RWPE2 (cell line): Measurements from ENCODE around the gene PIK3R3.

Experiments
- ATAC-seq: fragments of 200-7000 bp; cut with Tn5 transposase; 3 replicates; pipeline ENCODE4 v1.9.1; 2021; ENCODE audit warnings: low read depth
- DNase-seq: peaks from one replicate; pipeline ENCODE4 v3.0.0-alpha.2; 2020; ENCODE audit warnings: low spot score
- H3K27ac ChIP-seq: fragments of 450-650 bp; 2 replicates; pipeline ENCODE4 v1.5.1; 2017; ENCODE audit warnings: mild to moderate bottlenecking; ENCODE audit not compliant: poor library complexity, severe bottlenecking
- H3K27me3 ChIP-seq: fragments of 250-450 bp; sonication (Bioruptor Pico); 2 replicates; pipeline ENCODE4 v1.5.1; 2021; ENCODE audit warnings: mild to moderate bottlenecking, moderate library complexity; ENCODE audit not compliant: insufficient read depth, poor library complexity, severe bottlenecking
- H3K36me3 ChIP-seq: fragments of 250-450 bp; sonication (Bioruptor Pico); 2 replicates; pipeline ENCODE4 v1.5.1; 2020; ENCODE audit warnings: low read depth, mild to moderate bottlenecking, moderate library complexity
- H3K4me1 ChIP-seq: fragments of 250-450 bp; sonication (Bioruptor Pico); 2 replicates; pipeline ENCODE4 v1.5.1; 2021; ENCODE audit warnings: mild to moderate bottlenecking, moderate library complexity; ENCODE audit not compliant: insufficient read depth, poor library complexity, severe bottlenecking
- H3K4me3 ChIP-seq: fragments of 250-450 bp; sonication (Bioruptor Pico); 2 replicates; pipeline ENCODE4 v1.5.1; 2021; ENCODE audit warnings: mild to moderate bottlenecking, moderate library complexity; ENCODE audit not compliant: severe bottlenecking
- H3K9me3 ChIP-seq: fragments of 250-450 bp; sonication (Bioruptor Pico); 2 replicates; pipeline ENCODE4 v1.5.1; 2021; ENCODE audit warnings: mild to moderate bottlenecking, moderate library complexity; ENCODE audit not compliant: severe bottlenecking
- CTCF ChIP-seq: fragments of 450-650 bp; IDR thresholded peaks from one replicate; pipeline ENCODE4 v1.5.1; 2017; ENCODE audit warnings: mild to moderate bottlenecking, moderate library complexity; ENCODE audit not compliant: poor library complexity, severe bottlenecking

Gene PIK3R3

DNA sequence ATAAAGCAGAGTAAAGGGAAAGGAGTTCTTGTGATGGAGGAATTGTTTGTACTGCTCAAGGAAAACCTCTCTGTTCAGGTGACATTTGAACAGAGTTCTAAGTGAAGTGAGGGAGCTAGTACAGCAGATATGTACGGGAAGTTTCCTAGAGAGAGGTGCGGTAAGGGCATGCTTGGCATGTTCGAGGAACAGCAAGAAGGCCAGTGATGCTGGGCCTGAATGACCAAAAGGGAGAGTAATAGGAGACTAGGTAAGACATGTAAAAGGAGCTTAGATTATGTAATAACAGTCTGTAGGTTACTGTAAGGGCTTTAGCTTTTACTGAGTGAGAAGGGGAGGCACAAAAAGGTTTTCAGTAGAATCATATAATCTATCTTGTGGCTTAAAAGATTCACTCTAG is 63.9 kb downstream of the PIK3R3 start:
- ATAC-seq = no peak
- no peaks in the 10 kb centered on the region for H3K27me3 ChIP-seq
- no peak for TF ChIP-seq CTCF

GRCh38 chr1:46067652-46068051 is 64.8 kb downstream of the PIK3R3 start:
- no peak for ATAC-seq
- Histone ChIP-seq H3K36me3 (peaks cover 5% of the 10 kb centered on the region; the same call in 1 of the 2 replicates), H3K4me3 (no peak overlapping the region), H3K4me1 (peaks cover 6% of the 10 kb centered on the region), H3K9me3 (no peaks in the 10 kb centered on the region), H3K27me3 (no peaks in the 10 kb centered on the region), H3K27ac (no peak overlapping the region)
- no peak for DNase-seq
- no peak for TF ChIP-seq CTCF

More for the DNA sequence above, 63.9 kb downstream of the PIK3R3 start:
- no peak overlapping the region for H3K27ac ChIP-seq
- peaks cover 5% of the 10 kb centered on the region; the same call in 1 of the 2 replicates for H3K36me3 ChIP-seq
- H3K9me3 ChIP-seq = no peaks in the 10 kb centered on the region
- DNase-seq = no peak
- H3K4me3 ChIP-seq = no peak overlapping the region
- H3K4me1 ChIP-seq = peaks cover 9% of the 10 kb centered on the region

- no peak for TF ChIP-seq CTCF
- H3K27ac ChIP-seq = no peak overlapping the region
- DNase-seq = no peak
Observed at GRCh38 chr1:46065405-46065804, 67.0 kb downstream of the PIK3R3 start.

GRCh38 chr1:46064708-46065107 is 67.7 kb downstream of the PIK3R3 start:
- Histone ChIP-seq H3K4me3 (no peak overlapping the region), H3K4me1 (no peaks in the 10 kb centered on the region), H3K9me3 (no peaks in the 10 kb centered on the region), H3K27me3 (no peaks in the 10 kb centered on the region), H3K27ac (no peak overlapping the region), H3K36me3 (peaks cover 16% of the 10 kb centered on the region)
- no peak for DNase-seq
- no peak for TF ChIP-seq CTCF
- ATAC-seq = no peak

More at GRCh38 chr1:46065405-46065804, 67.0 kb downstream of the PIK3R3 start:
- no peaks in the 10 kb centered on the region for H3K27me3 ChIP-seq
- peaks cover 16% of the 10 kb centered on the region for H3K36me3 ChIP-seq
- H3K4me3 ChIP-seq = no peak overlapping the region
- ATAC-seq = peak; percentile 79
- no peaks in the 10 kb centered on the region for H3K9me3 ChIP-seq
- H3K4me1 ChIP-seq = no peaks in the 10 kb centered on the region

GRCh38 chr1:46062651-46063319 is 69.6 kb downstream of the PIK3R3 start:
- no peak overlapping the region for H3K27ac ChIP-seq
- no peaks in the 10 kb centered on the region for H3K27me3 ChIP-seq
- H3K4me3 ChIP-seq = peak overlapping the region; percentile 13
- no peak for DNase-seq
- no peaks in the 10 kb centered on the region for H3K9me3 ChIP-seq
- no peak for ATAC-seq
- TF ChIP-seq CTCF = no peak
- H3K4me1 ChIP-seq = no peaks in the 10 kb centered on the region
- H3K36me3 ChIP-seq = peaks cover 19% of the 10 kb centered on the region
